ENCODE data around the gene GCNT1. TPM values are rescaled to one million over a fixed set of nuclear protein-coding genes. Genes with fewer than 3 reads are reported as not detected.
"Not testable (repeated sequence)": the region's sequence is repeated elsewhere in the genome, so short reads cannot be mapped to it uniquely, and the experiment has no call there.

The GCNT1 gene
- total and polyA plus RNA-seq, 2 donors from 2014 or later, result 0.88 to 8.3 TPM

- peaks cover 0 to 3% (median 0%) of the 10 kb centered on the region in 3 donors for H3K4me1 ChIP-seq (ENCODE audit: control insufficient read depth in 2 of 3, insufficient read depth in 2 of 3, low read depth in 1 of 3, low read length in 3 of 3)
- no peaks in the 10 kb centered on the region for H3K36me3 ChIP-seq (ENCODE audit: control insufficient read depth in 2 of 3, insufficient read depth in 3 of 3, low read length in 3 of 3)
- intact Hi-C loops (cut with DNase I), result loop anchor here (10.0 kb wide), 1 partner anchor 1405 kb away; no protein-coding TSS in a partner anchor
- no peak overlapping the region for H3K4me3 ChIP-seq (ENCODE audit: low read length in 3 of 3)
- no peak for DNase-seq
- no peak overlapping the region for H3K9ac ChIP-seq (ENCODE audit: low read length in 3 of 3)
- H3K27ac ChIP-seq (ENCODE audit: low read depth in 2 of 2, low read length in 2 of 2), result no peak overlapping the region
- no peak for TF ChIP-seq CTCF (IDR thresholded peaks at IDR 0.05; ENCODE audit: borderline replicate concordance, extremely low read depth, insufficient read depth)
- H3K27me3 ChIP-seq (ENCODE audit: control insufficient read depth, insufficient read depth, low read length), result no peaks in the 10 kb centered on the region
- no peaks in the 10 kb centered on the region for H3K9me3 ChIP-seq (ENCODE audit: control insufficient read depth in 2 of 3, insufficient read depth in 1 of 3, low read length in 3 of 3)
- FAIRE-seq, result no peak
These were observed 70.7 kb downstream of the GCNT1 start for GRCh38 chr9:76529653-76530052.

DNA sequence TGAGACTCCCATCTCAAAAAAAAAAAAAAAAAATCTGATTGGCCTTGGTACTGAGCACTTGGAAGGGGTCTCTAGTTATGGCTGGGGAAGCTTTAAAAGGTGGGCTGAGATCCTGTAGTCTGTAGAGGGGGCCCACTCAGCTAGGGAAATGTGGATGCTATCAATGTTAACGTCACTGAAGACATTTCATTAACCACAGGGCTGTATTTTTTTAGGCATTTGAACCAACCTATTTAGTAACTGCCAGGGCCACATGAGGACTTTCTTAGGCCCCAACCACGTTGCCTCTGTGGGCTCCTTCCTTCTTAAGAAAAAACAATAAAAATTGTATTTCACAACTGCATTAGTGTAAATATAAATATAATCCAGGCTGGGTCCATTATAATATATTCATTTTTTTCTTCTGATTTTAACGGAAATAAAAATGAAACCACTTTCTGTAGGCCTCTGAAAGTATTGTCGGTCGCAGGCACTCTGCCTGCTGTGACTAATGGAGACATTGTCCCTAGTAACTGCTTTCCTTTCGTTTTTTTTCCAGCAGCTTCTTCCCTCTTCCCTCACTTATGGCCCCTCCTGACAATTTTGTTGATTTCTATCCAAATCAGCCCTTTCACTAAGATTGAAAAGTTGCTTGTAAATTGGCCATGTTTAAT is 71.6 kb downstream of the GCNT1 start:
- FAIRE-seq (no peak), DNase-seq (no peak)
- no peak overlapping the region for H3K9ac ChIP-seq (ENCODE audit: low read length in 3 of 3)

DNA sequence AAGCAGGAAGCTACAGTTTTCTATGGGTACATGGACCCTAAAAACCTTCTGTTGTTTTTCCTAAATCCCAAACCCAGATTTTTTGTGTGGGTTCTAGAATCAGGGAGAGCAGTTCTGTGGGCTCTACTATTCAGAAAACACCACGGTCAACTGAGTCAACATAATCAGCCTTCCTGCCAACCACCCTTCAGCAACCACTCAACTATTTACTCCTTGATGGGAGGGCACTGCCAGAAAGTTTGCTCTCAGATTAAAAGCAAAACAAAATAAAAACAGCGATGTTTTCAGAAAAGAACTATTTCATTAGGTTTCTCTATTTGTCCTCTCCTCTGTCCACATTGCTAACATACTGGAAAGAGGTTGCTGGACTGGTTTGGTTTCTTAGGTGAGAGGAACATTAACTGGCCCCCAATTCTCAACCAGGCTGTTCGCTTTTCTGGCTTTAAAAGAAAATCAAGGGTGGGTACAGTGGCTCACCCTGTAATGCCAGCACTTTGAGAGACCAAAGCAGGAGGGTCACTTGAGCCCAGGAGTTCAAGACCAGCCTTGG is 72.3 kb downstream of the GCNT1 start:
- Histone ChIP-seq H3K27ac (ENCODE audit: low read depth in 2 of 2, low read length in 2 of 2) (no peak overlapping the region), H3K36me3 (ENCODE audit: control insufficient read depth in 2 of 3, insufficient read depth in 3 of 3, low read length in 3 of 3) (no peaks in the 10 kb centered on the region), H3K9ac (ENCODE audit: low read length in 3 of 3) (no peak overlapping the region), H3K4me3 (ENCODE audit: low read length in 3 of 3) (no peak overlapping the region), H3K9me3 (ENCODE audit: control insufficient read depth in 2 of 3, insufficient read depth in 1 of 3, low read length in 3 of 3) (no peaks in the 10 kb centered on the region), H3K4me1 (ENCODE audit: control insufficient read depth in 2 of 3, insufficient read depth in 2 of 3, low read depth in 1 of 3, low read length in 3 of 3) (peaks cover 0 to 3% (median 0%) of the 10 kb centered on the region in 3 donors), H3K27me3 (ENCODE audit: control insufficient read depth, insufficient read depth, low read length) (no peaks in the 10 kb centered on the region)
- FAIRE-seq (no peak), DNase-seq (no peak)
- intact Hi-C loops (cut with DNase I), result loop anchor here (10.0 kb wide), 1 partner anchor 1407 kb away; no protein-coding TSS in a partner anchor
- no peak for TF ChIP-seq CTCF (IDR thresholded peaks at IDR 0.05; ENCODE audit: borderline replicate concordance, extremely low read depth, insufficient read depth)

More for the DNA sequence above, 71.6 kb downstream of the GCNT1 start:
- H3K27me3 ChIP-seq (ENCODE audit: control insufficient read depth, insufficient read depth, low read length), result no peaks in the 10 kb centered on the region
- no peak for TF ChIP-seq CTCF (IDR thresholded peaks at IDR 0.05; ENCODE audit: borderline replicate concordance, extremely low read depth, insufficient read depth)
- H3K36me3 ChIP-seq (ENCODE audit: control insufficient read depth in 2 of 3, insufficient read depth in 3 of 3, low read length in 3 of 3), result no peaks in the 10 kb centered on the region
- H3K27ac ChIP-seq (ENCODE audit: low read depth in 2 of 2, low read length in 2 of 2), result peak overlapping the region in 1 of 2 donors; percentile 14
- intact Hi-C loops (cut with DNase I), result loop anchor here (10.0 kb wide), 1 partner anchor 1406 kb away; no protein-coding TSS in a partner anchor
- H3K4me3 ChIP-seq (ENCODE audit: low read length in 3 of 3), result no peak overlapping the region
- peaks cover 0 to 3% (median 0%) of the 10 kb centered on the region in 3 donors for H3K4me1 ChIP-seq (ENCODE audit: control insufficient read depth in 2 of 3, insufficient read depth in 2 of 3, low read depth in 1 of 3, low read length in 3 of 3)
- H3K9me3 ChIP-seq (ENCODE audit: control insufficient read depth in 2 of 3, insufficient read depth in 1 of 3, low read length in 3 of 3), result no peaks in the 10 kb centered on the region

- not testable (repeated sequence) for H3K4me1 ChIP-seq (ENCODE audit: control insufficient read depth in 2 of 3, insufficient read depth in 2 of 3, low read depth in 1 of 3, low read length in 3 of 3); H3K9ac ChIP-seq (ENCODE audit: low read length in 3 of 3); H3K9me3 ChIP-seq (ENCODE audit: control insufficient read depth in 2 of 3, insufficient read depth in 1 of 3, low read length in 3 of 3); FAIRE-seq; H3K27ac ChIP-seq (ENCODE audit: low read depth in 2 of 2, low read length in 2 of 2); H3K27me3 ChIP-seq (ENCODE audit: control insufficient read depth, insufficient read depth, low read length); H3K4me3 ChIP-seq (ENCODE audit: low read length in 3 of 3); DNase-seq; H3K36me3 ChIP-seq (ENCODE audit: control insufficient read depth in 2 of 3, insufficient read depth in 3 of 3, low read length in 3 of 3)
- intact Hi-C loops (cut with DNase I), result loop anchor here (10.0 kb wide), 1 partner anchor 1408 kb away; no protein-coding TSS in a partner anchor
These were observed 73.9 kb downstream of the GCNT1 start for GRCh38 chr9:76532877-76533276.

Data from kidney (tissue), 14 donors.